Lung (tissue), 12 donors: ENCODE results near the gene NXNL1. TPM values are rescaled to one million over a fixed set of nuclear protein-coding genes. Genes with fewer than 3 reads are reported as not detected.
A peak's percentile ranks its signal among the peaks of the same experiment; 100 is the strongest.

Source experiments
- ATAC-seq: fragments of 200-7000 bp; cut with Tn5 transposase; one replicate; pipeline ENCODE4 v1.9.1; 2020; ENCODE audit warnings: moderate number of reproducible peaks; ENCODE audit not compliant: insufficient read depth, low FRiP score
- DNase-seq, 3 donors: peaks; one replicate each; pipeline ENCODE4 v3.0.0-alpha.2; 2013 to 2017
- H3K27ac ChIP-seq, 2 donors: one replicate each; pipeline ENCODE4 v1.5.1; 2013; ENCODE audit warnings: mild to moderate bottlenecking in 2 of 2, moderate library complexity in 2 of 2, control low read depth in 1 of 2, inconsistent platforms in 1 of 2, low read depth in 1 of 2, low read length in 1 of 2
- H3K27me3 ChIP-seq, 3 donors: one replicate each; pipeline ENCODE4 v1.5.1; 2013; ENCODE audit warnings: low read length in 2 of 3; ENCODE audit not compliant: control insufficient read depth in 3 of 3, insufficient read depth in 3 of 3
- H3K36me3 ChIP-seq, 4 donors: one replicate each; pipeline ENCODE4 v1.5.1; 2013; ENCODE audit warnings: low read length in 4 of 4, mild to moderate bottlenecking in 1 of 4, moderate library complexity in 1 of 4; ENCODE audit not compliant: control insufficient read depth in 4 of 4, insufficient read depth in 4 of 4
- H3K4me1 ChIP-seq, 5 donors: one replicate each; pipeline ENCODE4 v1.5.1; 2013; ENCODE audit warnings: low read length in 5 of 5, mild to moderate bottlenecking in 2 of 5, moderate library complexity in 1 of 5; ENCODE audit not compliant: control insufficient read depth in 5 of 5, insufficient read depth in 5 of 5
- H3K4me3 ChIP-seq: one replicate; pipeline ENCODE4 v1.5.1; 2013; ENCODE audit warnings: mild to moderate bottlenecking, control low read depth, moderate library complexity
- H3K9ac ChIP-seq, 2 donors: one replicate each; pipeline ENCODE4 v1.5.1; 2013; ENCODE audit warnings: low read length in 2 of 2, control low read depth in 1 of 2; ENCODE audit not compliant: insufficient read depth in 1 of 2
- H3K9me3 ChIP-seq, 4 donors: one replicate each; pipeline ENCODE4 v1.5.1; 2013; ENCODE audit warnings: low read length in 3 of 4, mild to moderate bottlenecking in 1 of 4, moderate library complexity in 1 of 4; ENCODE audit not compliant: control insufficient read depth in 4 of 4, insufficient read depth in 3 of 4
- WGBS, 2 donors: extraction: QIAGEN DNeasy Blood & Tissue Kit; methylation state at CpG; one replicate each; pipeline ENCODE4 v1.1.7; 2013; 5-methylcytosine and 5-hydroxymethylcytosine counted together
- polyA plus RNA-seq, 2 donors: library from polyadenylated mRNA; stranded (reverse); fragments of 200-250 nt; gene quantifications; one replicate each; pipeline ENCODE4 v1.2.1, GENCODE V29; 2013
- total RNA-seq, 2 donors: library from RNA; depleted of rRNA in 1 of 2; stranded (reverse); fragments of >200 nt in 1 of 2; gene quantifications; one replicate each; pipeline ENCODE4 v1.2.1, GENCODE V29; 2014 to 2021
- TF ChIP-seq, protein P1 (sequence below): IDR thresholded peaks from 2 replicates; pipeline ENCODE4 v1.5.1; 2012; ENCODE audit warnings: mild to moderate bottlenecking; ENCODE audit errors: control extremely low read depth, extremely low read depth
- donor health status: control.
- donor health status: control.
- donor health status: Bipolar disorder and iron deficiency.
- donor health status: healthy.
- donor health status: DM: yes; HTN: yes; CAD: no.

The NXNL1 gene
- total and polyA plus RNA-seq, 4 donors = not detected

DNA sequence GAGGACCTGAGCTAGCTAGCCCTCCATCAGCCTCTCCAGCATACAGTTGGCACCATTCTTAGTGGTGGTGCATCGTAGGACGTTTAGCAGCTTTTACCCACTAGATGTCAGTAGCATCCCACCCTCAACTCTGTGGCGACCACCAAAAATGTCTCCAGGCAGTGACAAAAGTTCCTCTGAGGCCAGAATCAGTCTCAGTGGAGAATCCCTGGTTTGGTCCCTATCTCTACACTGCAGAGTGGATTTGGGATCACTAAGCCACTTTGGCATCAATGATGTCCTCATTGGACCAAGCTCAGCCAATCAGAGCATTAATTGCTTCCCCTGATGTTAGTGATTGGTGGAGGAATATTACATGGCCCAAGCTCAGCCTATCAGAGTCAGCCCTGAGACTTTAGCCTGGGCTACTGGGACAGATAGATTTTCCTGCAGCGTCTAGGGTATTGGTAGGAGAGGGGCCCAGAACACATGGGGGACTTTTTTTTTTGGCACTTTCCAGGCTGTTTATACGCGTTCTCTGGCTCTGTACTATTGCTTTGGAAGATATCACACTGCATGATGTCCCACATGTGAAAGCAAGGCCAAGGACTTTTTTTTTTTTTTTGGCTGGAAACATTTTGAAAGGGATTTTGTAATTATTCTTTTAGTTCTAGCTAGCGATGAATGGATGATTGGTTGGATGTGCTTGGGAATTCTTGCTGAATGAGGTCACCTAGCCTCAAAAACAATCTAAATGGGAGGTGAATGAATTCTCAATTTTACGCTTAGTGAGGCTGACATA is 19.3 kb downstream of the NXNL1 start:
- DNase-seq (peak; percentile 30 to 52 (median 31)), ATAC-seq (no peak)
- no peaks in the 10 kb centered on the region for H3K4me1 ChIP-seq
- peaks cover 0 to under 1% (median 0%) of the 10 kb centered on the region in 4 donors for H3K36me3 ChIP-seq
- no peaks in the 10 kb centered on the region for H3K27me3 ChIP-seq
- no peak overlapping the region for H3K4me3 ChIP-seq
- H3K27ac ChIP-seq = no peak overlapping the region
- TF ChIP-seq, protein P1, sequence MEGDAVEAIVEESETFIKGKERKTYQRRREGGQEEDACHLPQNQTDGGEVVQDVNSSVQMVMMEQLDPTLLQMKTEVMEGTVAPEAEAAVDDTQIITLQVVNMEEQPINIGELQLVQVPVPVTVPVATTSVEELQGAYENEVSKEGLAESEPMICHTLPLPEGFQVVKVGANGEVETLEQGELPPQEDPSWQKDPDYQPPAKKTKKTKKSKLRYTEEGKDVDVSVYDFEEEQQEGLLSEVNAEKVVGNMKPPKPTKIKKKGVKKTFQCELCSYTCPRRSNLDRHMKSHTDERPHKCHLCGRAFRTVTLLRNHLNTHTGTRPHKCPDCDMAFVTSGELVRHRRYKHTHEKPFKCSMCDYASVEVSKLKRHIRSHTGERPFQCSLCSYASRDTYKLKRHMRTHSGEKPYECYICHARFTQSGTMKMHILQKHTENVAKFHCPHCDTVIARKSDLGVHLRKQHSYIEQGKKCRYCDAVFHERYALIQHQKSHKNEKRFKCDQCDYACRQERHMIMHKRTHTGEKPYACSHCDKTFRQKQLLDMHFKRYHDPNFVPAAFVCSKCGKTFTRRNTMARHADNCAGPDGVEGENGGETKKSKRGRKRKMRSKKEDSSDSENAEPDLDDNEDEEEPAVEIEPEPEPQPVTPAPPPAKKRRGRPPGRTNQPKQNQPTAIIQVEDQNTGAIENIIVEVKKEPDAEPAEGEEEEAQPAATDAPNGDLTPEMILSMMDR = no peak
- no peak overlapping the region for H3K9ac ChIP-seq
- 65 to 69% methylated on average over 8 of the region's 8 CpGs for WGBS, 2 donors
- peaks cover 0 to 4% (median 0%) of the 10 kb centered on the region in 4 donors for H3K9me3 ChIP-seq

DNA sequence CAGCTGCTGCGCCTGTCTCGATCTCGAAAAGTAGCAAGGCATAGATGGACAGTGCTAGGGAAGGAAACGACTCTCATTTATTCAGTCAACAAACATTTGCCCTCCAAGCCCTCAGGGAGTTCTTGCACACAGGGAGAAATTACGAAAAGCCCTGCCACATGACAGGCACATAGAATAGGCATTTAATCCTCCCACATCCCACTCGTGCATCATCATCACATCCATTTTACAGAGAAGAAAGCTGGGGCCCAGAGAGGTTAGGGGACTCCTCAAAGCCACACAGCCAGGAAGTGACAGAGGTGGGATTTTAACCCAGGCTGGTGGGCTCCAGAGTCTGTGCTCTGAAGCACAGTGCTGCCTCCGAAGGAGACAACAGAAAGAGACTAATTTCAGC is 23.9 kb downstream of the NXNL1 start:
- ATAC-seq = no peak
- Histone ChIP-seq H3K27me3 (no peaks in the 10 kb centered on the region), H3K36me3 (peaks cover 0 to 9% (median 0%) of the 10 kb centered on the region in 4 donors), H3K4me3 (no peak overlapping the region), H3K9ac (no peak overlapping the region), H3K4me1 (no peaks in the 10 kb centered on the region), H3K27ac (no peak overlapping the region), H3K9me3 (peaks cover 0 to 4% (median under 1%) of the 10 kb centered on the region in 4 donors)
- no peak for DNase-seq
- WGBS, 2 donors = 87 to 91% methylated on average over 7 of the region's 7 CpGs
- TF ChIP-seq, protein P1 = no peak

DNA sequence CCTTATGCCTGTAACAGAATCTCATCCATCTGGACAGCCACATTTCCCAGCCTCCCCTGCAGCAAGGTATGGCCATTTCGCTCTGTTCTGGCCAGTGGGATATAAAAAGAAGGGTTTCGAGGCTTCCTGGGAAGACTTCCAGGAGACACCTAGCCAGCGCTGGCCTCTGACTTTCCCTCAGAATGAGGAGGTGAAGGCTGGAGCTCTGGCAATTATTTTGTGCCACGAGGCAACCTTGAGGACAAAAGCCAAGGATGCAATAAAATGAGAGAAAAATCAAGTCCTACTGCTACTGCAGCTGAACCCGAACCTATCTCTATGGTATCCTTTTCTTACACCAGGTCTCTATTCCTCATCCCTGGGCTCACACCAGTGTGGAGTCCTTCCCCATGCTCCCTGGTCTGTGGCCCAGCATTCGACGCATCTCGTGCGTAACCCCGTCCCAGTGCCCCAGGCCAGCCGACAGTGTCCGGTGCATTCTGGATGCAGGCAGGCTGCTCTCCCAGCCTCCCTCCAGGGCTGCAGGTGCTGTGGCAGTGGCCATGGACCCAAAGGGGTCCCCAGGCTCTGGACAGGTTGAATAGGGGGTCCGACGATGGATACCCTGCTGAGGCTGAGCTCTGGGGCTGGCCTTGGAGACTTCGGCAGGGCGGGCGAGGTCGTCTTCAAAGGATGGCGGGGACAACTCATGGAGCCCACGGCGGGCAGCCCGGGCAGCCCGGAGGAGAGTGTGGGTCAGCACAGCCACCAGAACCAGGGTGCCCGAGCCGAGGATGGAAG is 24.4 kb downstream of the NXNL1 start:
- no peak for DNase-seq
- no peak overlapping the region for H3K27ac ChIP-seq
- H3K9me3 ChIP-seq = peaks cover 0 to 2% (median under 1%) of the 10 kb centered on the region in 4 donors

More for the DNA sequence above, 24.4 kb downstream of the NXNL1 start:
- Histone ChIP-seq H3K4me1 (no peaks in the 10 kb centered on the region), H3K36me3 (peaks cover 0 to 9% (median 0%) of the 10 kb centered on the region in 4 donors), H3K27me3 (no peaks in the 10 kb centered on the region), H3K4me3 (no peak overlapping the region), H3K9ac (no peak overlapping the region)
- ATAC-seq = no peak
- TF ChIP-seq, protein P1 = no peak
- 95 to 97% methylated on average over 25 of the region's 25 CpGs for WGBS, 2 donors
